ENCODE results near the gene HNRNPC. TPM values are rescaled to one million over a fixed set of nuclear protein-coding genes. Genes with fewer than 3 reads are reported as not detected.

The HNRNPC gene
- total RNA-seq, 6 experiments from 2014 or later: 528 to 684 (median 604) TPM

- peaks cover 37% of the 10 kb centered on the region for H3K4me1 Mint-ChIP-seq (ENCODE audit: low read depth)
- no peaks in the 10 kb centered on the region for H3K9me3 Mint-ChIP-seq
- H3K27me3 Mint-ChIP-seq (ENCODE audit: insufficient read depth): peaks cover 3% of the 10 kb centered on the region
- no peak for DNase-seq
- peaks cover 93% of the 10 kb centered on the region for H3K36me3 Mint-ChIP-seq (ENCODE audit: low read depth)
- H3K4me3 Mint-ChIP-seq: no peak overlapping the region
- no peak overlapping the region for H3K27ac Mint-ChIP-seq
- TF ChIP-seq CTCF (IDR thresholded peaks at IDR 0.05): no peak
Measured at GRCh38 chr14:21206753-21207684, 62.2 kb downstream of the HNRNPC start.

GRCh38 chr14:21205678-21206581 is 63.3 kb downstream of the HNRNPC start:
- Mint-ChIP-seq H3K27me3 (ENCODE audit: insufficient read depth) (peaks cover 3% of the 10 kb centered on the region), H3K9me3 (no peaks in the 10 kb centered on the region), H3K36me3 (ENCODE audit: low read depth) (peaks cover 86% of the 10 kb centered on the region), H3K27ac (0 out of 2 replicates have a peak overlapping the region, but pooled peaks have one; percentile 9), H3K4me3 (no peak overlapping the region), H3K4me1 (ENCODE audit: low read depth) (peaks cover 34% of the 10 kb centered on the region)
- DNase-seq: no peak
- no peak for TF ChIP-seq CTCF (IDR thresholded peaks at IDR 0.05)

GRCh38 chr14:21205026-21205677 is 64.1 kb downstream of the HNRNPC start:
- H3K9me3 Mint-ChIP-seq: no peaks in the 10 kb centered on the region
- H3K4me1 Mint-ChIP-seq (ENCODE audit: low read depth): peaks cover 40% of the 10 kb centered on the region
- peaks cover 3% of the 10 kb centered on the region for H3K27me3 Mint-ChIP-seq (ENCODE audit: insufficient read depth)
- H3K27ac Mint-ChIP-seq: no peak overlapping the region
- TF ChIP-seq CTCF (IDR thresholded peaks at IDR 0.05): no peak
- DNase-seq: no peak
- no peak overlapping the region for H3K4me3 Mint-ChIP-seq
- H3K36me3 Mint-ChIP-seq (ENCODE audit: low read depth): peaks cover 82% of the 10 kb centered on the region

DNA sequence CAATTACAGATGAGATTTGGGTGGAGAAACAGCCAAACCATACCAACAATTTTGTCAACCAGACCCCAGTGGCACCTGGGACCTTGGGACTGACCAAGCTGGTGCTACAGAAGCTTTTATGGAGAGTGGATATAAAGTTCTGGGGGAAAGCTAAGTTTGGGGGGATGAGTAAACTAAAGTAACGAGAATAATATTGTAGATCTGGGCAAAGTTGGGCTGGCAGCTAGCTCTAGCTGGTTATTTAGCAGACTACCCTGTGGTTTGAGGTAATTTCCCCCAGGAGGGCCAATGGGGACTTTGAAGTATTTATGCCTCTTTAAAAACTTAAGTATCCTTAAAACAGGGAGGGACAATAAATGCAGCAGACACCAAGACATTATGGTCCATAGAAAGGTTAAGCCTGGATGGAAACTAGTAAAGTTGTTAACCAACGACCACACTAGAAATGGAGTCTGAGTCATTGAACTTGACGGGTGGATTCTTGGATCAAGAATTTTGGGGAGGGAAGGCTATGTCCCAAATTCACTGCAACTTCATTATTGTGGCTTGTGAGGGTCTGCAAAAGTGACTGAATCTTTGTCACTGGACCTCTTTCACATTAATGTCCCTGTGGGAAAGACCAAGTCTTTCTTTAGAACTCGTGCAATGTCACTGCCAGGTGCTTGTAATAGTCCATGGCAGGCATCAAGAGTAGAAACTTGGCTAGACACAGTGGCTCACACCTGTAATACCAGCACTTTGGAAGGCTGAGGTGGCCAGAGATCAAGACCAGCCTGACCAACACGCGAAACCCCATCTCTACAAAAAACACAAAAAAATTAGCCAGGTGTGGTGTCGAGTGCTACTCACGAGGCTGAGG is 64.8 kb downstream of the HNRNPC start:
- Mint-ChIP-seq H3K36me3 (ENCODE audit: low read depth) (peaks cover 75% of the 10 kb centered on the region), H3K9me3 (no peaks in the 10 kb centered on the region), H3K4me1 (ENCODE audit: low read depth) (peaks cover 40% of the 10 kb centered on the region), H3K4me3 (no peak overlapping the region), H3K27me3 (ENCODE audit: insufficient read depth) (peaks cover 3% of the 10 kb centered on the region), H3K27ac (peak overlapping the region; percentile 55)
- DNase-seq: no peak
- TF ChIP-seq CTCF (IDR thresholded peaks at IDR 0.05): no peak
